Nephron progenitor cell (in vitro differentiated cells): ENCODE measurements around the gene INPP5J.
A peak's percentile ranks its signal among the peaks of the same experiment; 100 is the strongest.
"Not testable (repeated sequence)": the region's sequence is repeated elsewhere in the genome, so short reads cannot be mapped to it uniquely, and the experiment has no call there.

ENCODE experiments used
- DNase-seq: peaks from one replicate; pipeline ENCODE4 v3.0.0; 2021
- H3K27ac Mint-ChIP-seq: 2 replicates; pipeline ENCODE4 v1.8.0; 2021; ENCODE audit warnings: mild to moderate bottlenecking, moderate library complexity, mixed read lengths
- H3K27me3 Mint-ChIP-seq: 2 replicates; pipeline ENCODE4 v1.8.0; 2021; ENCODE audit warnings: mild to moderate bottlenecking, low read depth, mixed read lengths; ENCODE audit not compliant: poor library complexity
- H3K36me3 Mint-ChIP-seq: 2 replicates; pipeline ENCODE4 v1.8.0; 2021; ENCODE audit warnings: low read depth, mixed read lengths
- H3K4me1 Mint-ChIP-seq: 2 replicates; pipeline ENCODE4 v1.8.0; 2021; ENCODE audit warnings: mixed read lengths
- H3K4me3 Mint-ChIP-seq: 2 replicates; pipeline ENCODE4 v1.8.0; 2021; ENCODE audit warnings: mild to moderate bottlenecking, moderate library complexity, mixed read lengths
- H3K9me3 Mint-ChIP-seq: 2 replicates; pipeline ENCODE4 v1.8.0; 2021; ENCODE audit warnings: mild to moderate bottlenecking, moderate library complexity, mixed read lengths
- CTCF ChIP-seq: fragments of 200-600 bp; sonication (generic); IDR thresholded peaks from 2 replicates; pipeline ENCODE4 v1.5.0; 2021; ENCODE audit warnings: antibody characterized with exemption

The INPP5J gene, protein sequence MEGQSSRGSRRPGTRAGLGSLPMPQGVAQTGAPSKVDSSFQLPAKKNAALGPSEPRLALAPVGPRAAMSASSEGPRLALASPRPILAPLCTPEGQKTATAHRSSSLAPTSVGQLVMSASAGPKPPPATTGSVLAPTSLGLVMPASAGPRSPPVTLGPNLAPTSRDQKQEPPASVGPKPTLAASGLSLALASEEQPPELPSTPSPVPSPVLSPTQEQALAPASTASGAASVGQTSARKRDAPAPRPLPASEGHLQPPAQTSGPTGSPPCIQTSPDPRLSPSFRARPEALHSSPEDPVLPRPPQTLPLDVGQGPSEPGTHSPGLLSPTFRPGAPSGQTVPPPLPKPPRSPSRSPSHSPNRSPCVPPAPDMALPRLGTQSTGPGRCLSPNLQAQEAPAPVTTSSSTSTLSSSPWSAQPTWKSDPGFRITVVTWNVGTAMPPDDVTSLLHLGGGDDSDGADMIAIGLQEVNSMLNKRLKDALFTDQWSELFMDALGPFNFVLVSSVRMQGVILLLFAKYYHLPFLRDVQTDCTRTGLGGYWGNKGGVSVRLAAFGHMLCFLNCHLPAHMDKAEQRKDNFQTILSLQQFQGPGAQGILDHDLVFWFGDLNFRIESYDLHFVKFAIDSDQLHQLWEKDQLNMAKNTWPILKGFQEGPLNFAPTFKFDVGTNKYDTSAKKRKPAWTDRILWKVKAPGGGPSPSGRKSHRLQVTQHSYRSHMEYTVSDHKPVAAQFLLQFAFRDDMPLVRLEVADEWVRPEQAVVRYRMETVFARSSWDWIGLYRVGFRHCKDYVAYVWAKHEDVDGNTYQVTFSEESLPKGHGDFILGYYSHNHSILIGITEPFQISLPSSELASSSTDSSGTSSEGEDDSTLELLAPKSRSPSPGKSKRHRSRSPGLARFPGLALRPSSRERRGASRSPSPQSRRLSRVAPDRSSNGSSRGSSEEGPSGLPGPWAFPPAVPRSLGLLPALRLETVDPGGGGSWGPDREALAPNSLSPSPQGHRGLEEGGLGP

DNA sequence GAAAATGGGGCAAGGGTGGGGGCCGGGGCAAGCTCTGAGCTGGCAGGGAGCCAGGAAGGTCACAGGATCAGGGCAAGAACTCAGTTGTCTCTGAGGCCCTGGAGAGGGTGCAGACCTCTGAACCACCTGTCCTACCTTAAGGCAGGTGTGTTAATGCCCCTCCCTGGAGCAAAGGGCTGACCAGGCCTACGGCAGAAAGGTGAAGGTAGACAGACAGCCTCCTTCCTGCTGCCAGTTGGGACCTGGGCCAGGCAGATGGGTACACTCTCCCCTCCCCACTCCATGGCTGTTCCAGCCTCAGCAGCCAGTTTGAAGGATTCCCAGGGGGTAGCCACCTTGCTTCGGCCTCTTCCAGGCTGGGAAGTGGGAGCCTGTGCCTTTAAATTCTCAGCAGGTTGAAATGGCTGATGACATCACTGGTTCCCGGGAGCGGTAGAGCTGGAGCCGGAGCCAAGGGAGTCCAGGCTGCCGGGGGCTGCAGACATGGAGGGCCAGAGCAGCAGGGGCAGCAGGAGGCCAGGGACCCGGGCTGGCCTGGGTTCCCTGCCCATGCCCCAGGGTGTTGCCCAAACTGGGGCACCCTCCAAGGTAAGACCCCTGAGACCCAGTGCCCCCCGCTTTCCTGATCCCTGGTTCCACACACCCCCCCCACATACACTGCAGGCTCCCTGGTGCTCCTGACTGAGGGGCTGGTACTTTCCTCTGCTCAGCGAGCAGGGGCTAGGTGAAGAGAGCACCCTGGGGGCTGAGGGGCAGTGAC is at the start of gene INPP5J:
Gene INPP5J (plus strand): TSS at position 435 of the 760 bp plus-strand sequence. CDS start 49 bp downstream, at position 484.
- Mint-ChIP-seq H3K4me3 (peak within 1 kb of the TSS; percentile 72), H3K36me3 (no peaks in the 10 kb centered on the region), H3K4me1 (peaks cover 27% of the 10 kb centered on the region), H3K9me3 (no peaks in the 10 kb centered on the region), H3K27ac (no peak within 1 kb of the TSS), H3K27me3 (peaks cover 13% of the 10 kb centered on the region)
- no peak for TF ChIP-seq CTCF
- peak; percentile 61 for DNase-seq

GRCh38 chr22:31073125-31073524 is 49.6 kb upstream of the INPP5J start:
- DNase-seq, H3K36me3 Mint-ChIP-seq, H3K27me3 Mint-ChIP-seq, H3K9me3 Mint-ChIP-seq, H3K4me1 Mint-ChIP-seq, H3K4me3 Mint-ChIP-seq, H3K27ac Mint-ChIP-seq: not testable (repeated sequence)

DNA sequence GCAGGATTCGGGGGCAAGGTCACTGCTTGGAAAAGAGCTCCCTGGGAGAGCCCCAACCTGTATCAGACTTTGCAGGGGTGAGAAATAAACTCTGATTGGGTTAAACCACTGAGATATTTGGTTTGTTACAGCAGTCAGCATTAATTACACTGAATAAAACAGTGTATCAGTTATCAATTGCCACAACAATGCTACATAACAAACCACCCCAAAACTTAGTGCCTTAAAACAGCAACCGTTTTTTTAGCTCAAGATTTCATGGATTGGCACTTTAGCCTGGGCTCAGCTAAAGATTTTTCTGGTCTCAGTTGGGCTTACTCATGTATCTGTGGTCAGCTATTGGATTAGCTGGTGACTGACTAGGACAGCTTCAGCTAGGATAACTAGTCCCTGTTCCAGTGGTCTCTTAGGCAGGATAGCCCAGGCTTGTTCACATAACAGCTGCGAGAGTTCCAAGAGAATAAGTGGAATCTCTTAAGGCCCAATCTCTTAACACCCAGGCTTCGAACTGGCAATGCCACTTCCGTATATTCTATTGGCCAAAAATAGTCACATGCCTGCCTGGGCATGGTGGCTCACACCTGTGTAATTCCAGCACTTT is 49.1 kb upstream of the INPP5J start:
- H3K36me3 Mint-ChIP-seq, H3K27ac Mint-ChIP-seq, H3K9me3 Mint-ChIP-seq, H3K4me3 Mint-ChIP-seq, DNase-seq, H3K4me1 Mint-ChIP-seq, H3K27me3 Mint-ChIP-seq: not testable (repeated sequence)

DNA sequence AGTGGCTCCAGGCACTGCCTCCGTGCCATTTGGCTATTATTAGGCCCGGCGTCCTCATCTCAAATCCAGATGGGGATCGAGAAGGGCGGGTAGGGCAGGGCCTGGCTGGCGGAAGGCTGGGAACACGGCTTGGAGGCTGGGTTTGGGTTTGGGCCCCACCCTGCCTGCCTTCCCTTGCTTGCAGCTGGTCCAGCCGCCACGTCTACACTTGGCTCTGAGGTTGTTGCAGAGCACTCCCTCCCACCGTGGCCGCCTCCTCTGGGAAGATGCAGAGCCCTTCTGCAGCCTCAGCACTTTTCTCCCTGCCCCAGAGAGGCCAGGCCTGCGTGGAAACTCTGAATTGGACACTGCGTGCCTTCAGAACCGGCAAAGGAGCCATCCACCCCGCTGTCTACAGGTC is 46.8 kb upstream of the INPP5J start:
- no peaks in the 10 kb centered on the region for H3K9me3 Mint-ChIP-seq

GRCh38 chr22:31077681-31078080 is 45.1 kb upstream of the INPP5J start:
- no peak overlapping the region for H3K27ac Mint-ChIP-seq
- peaks cover 10% of the 10 kb centered on the region for H3K27me3 Mint-ChIP-seq
- DNase-seq, result no peak
- no peaks in the 10 kb centered on the region for H3K36me3 Mint-ChIP-seq
- H3K4me1 Mint-ChIP-seq, result peaks cover 32% of the 10 kb centered on the region
- no peaks in the 10 kb centered on the region for H3K9me3 Mint-ChIP-seq
- no peak overlapping the region for H3K4me3 Mint-ChIP-seq
- TF ChIP-seq CTCF, result no peak

More for the DNA sequence above, 46.8 kb upstream of the INPP5J start:
- peaks cover 10% of the 10 kb centered on the region for H3K27me3 Mint-ChIP-seq
- no peak overlapping the region for H3K27ac Mint-ChIP-seq
- peaks cover 18% of the 10 kb centered on the region for H3K4me1 Mint-ChIP-seq
- H3K36me3 Mint-ChIP-seq, result no peaks in the 10 kb centered on the region
- H3K4me3 Mint-ChIP-seq, result no peak overlapping the region
- DNase-seq, result no peak
- TF ChIP-seq CTCF, result no peak

DNA sequence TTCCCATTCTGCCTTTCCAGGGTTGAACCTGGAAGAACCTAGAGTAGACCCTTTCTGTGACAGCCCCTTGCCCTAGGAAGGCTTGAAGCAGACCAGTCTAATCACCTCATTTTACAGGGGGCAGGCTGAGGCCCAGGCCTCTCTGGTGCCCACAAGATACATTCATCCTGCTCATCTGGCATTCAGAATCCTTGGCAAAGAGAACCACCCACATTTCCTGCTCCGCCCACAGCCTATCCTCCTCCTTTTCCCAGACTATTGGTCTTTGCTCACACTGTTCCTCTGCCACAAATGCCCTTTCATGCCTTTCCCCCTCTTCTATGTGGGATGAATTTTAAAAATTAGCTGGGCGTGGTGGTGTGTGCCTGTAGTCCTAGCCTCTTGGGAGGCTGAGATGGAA is 44.4 kb upstream of the INPP5J start:
- Mint-ChIP-seq H3K27me3 (peaks cover 10% of the 10 kb centered on the region), H3K4me1 (peaks cover 39% of the 10 kb centered on the region)
- not testable (repeated sequence) for H3K27ac Mint-ChIP-seq, H3K4me3 Mint-ChIP-seq, H3K36me3 Mint-ChIP-seq, H3K9me3 Mint-ChIP-seq, DNase-seq
